Neural cell (in vitro differentiated cells): ENCODE measurements around the gene RPL27. TPM values are rescaled to one million over a fixed set of nuclear protein-coding genes. Genes with fewer than 3 reads are reported as not detected.
A peak's percentile ranks its signal among the peaks of the same experiment; 100 is the strongest.
"Not testable (repeated sequence)": the region's sequence is repeated elsewhere in the genome, so short reads cannot be mapped to it uniquely, and the experiment has no call there.

Experiments
- H2AFZ ChIP-seq: fragments of 200-600, 300-800 bp; sonication (generic), shearing (Covaris generic); 2 replicates; pipeline ENCODE4 v1.6.0; 2014; ENCODE audit warnings: low read depth, mild to moderate bottlenecking, antibody characterized with exemption, low read length, moderate library complexity
- H3F3A ChIP-seq: fragments of 200-600 bp; shearing (Covaris generic); 2 replicates; pipeline ENCODE4 v1.6.1; 2016; ENCODE audit warnings: mild to moderate bottlenecking, moderate library complexity, mixed read lengths, antibody characterized with exemption, low read length; ENCODE audit not compliant: insufficient read depth, poor library complexity, severe bottlenecking
- H3K27ac ChIP-seq: fragments of 200-600, 300-800 bp; sonication (generic), shearing (Covaris generic); 2 replicates; pipeline ENCODE4 v1.5.1; 2014; ENCODE audit warnings: mild to moderate bottlenecking, low read length, moderate library complexity
- H3K27me3 ChIP-seq: fragments of 300-800, 200-600 bp; sonication (generic), shearing (Covaris generic); 2 replicates; pipeline ENCODE4 v1.6.0; 2014; ENCODE audit warnings: mild to moderate bottlenecking, low read depth, low read length, moderate library complexity; ENCODE audit not compliant: insufficient read depth
- H3K36me3 ChIP-seq: fragments of 300-800, 200-600 bp; sonication (generic), shearing (Covaris generic); 2 replicates; pipeline ENCODE4 v1.5.1; 2014; ENCODE audit warnings: mild to moderate bottlenecking, antibody characterized with exemption, low read length, moderate library complexity; ENCODE audit not compliant: insufficient read depth
- H3K4me2 ChIP-seq: fragments of 300-800, 200-600 bp; sonication (generic), shearing (Covaris generic); 2 replicates; pipeline ENCODE4 v1.6.0; 2014; ENCODE audit warnings: mild to moderate bottlenecking, low read length
- H3K4me3 ChIP-seq: fragments of 300-800, 200-600 bp; sonication (generic), shearing (Covaris generic); 2 replicates; pipeline ENCODE4 v1.5.1; 2014; ENCODE audit warnings: mild to moderate bottlenecking, low read length, moderate library complexity
- H3K79me2 ChIP-seq: fragments of 200-600 bp; shearing (Covaris generic); replicated peaks from 2 replicates; pipeline ENCODE4 v1.6.0; 2014; ENCODE audit warnings: mild to moderate bottlenecking, low read length, moderate library complexity; ENCODE audit not compliant: insufficient read depth
- H3K9ac ChIP-seq: fragments of 300-800, 200-600 bp; sonication (generic), shearing (Covaris generic); 2 replicates; pipeline ENCODE4 v1.6.1; 2016; ENCODE audit warnings: mild to moderate bottlenecking, low read length, mixed read lengths
- H3K9me2 ChIP-seq: fragments of 200-600 bp; shearing (Covaris generic); 2 replicates; pipeline ENCODE4 v1.6.1; 2016; ENCODE audit warnings: mild to moderate bottlenecking, low read length, mixed read lengths; ENCODE audit not compliant: insufficient read depth
- H3K9me3 ChIP-seq: fragments of 200-600, 300-800 bp; sonication (generic), shearing (Covaris generic); 2 replicates; pipeline ENCODE4 v1.6.1; 2016; ENCODE audit warnings: mild to moderate bottlenecking, mixed run types, low read length, moderate library complexity, mixed read lengths
- H4K20me1 ChIP-seq: fragments of 200-600 bp; shearing (Covaris generic); 2 replicates; pipeline ENCODE4 v1.6.1; 2016; ENCODE audit warnings: mild to moderate bottlenecking, mixed run types; ENCODE audit not compliant: insufficient read depth
- CTCF ChIP-seq: fragments of 450-650 bp; IDR thresholded peaks from 2 replicates; pipeline ENCODE4 v1.5.1; 2014; ENCODE audit warnings: antibody characterized with exemption, mild to moderate bottlenecking, moderate library complexity; ENCODE audit not compliant: poor library complexity, severe bottlenecking
- EP300 ChIP-seq: fragments of 450-650 bp; conservative IDR thresholded peaks from 2 replicates; pipeline ENCODE4 v1.6.1; 2014; ENCODE audit warnings: antibody characterized with exemption, mild to moderate bottlenecking, moderate library complexity; ENCODE audit not compliant: poor library complexity, severe bottlenecking
- EZH2 ChIP-seq: fragments of 200-600, 300-800 bp; shearing (Covaris generic), sonication (generic); IDR thresholded peaks from 2 replicates; pipeline ENCODE4 v1.6.1; 2014; ENCODE audit warnings: antibody characterized with exemption, low read length, borderline replicate concordance, mild to moderate bottlenecking; ENCODE audit not compliant: insufficient read depth, poor library complexity, severe bottlenecking
- MXI1 ChIP-seq: fragments of 450-650 bp; conservative IDR thresholded peaks from 2 replicates; pipeline ENCODE4 v1.6.1; 2014; ENCODE audit warnings: antibody characterized with exemption, mild to moderate bottlenecking; ENCODE audit not compliant: poor library complexity, severe bottlenecking
- POLR2AphosphoS5 ChIP-seq: IDR thresholded peaks from 2 replicates; pipeline ENCODE4 v1.6.1; 2012
- RAD21 ChIP-seq: fragments of 450-650 bp; conservative IDR thresholded peaks from 2 replicates; pipeline ENCODE4 v1.6.1; 2014; ENCODE audit warnings: antibody characterized with exemption, mild to moderate bottlenecking, moderate library complexity
- REST ChIP-seq: IDR thresholded peaks from 2 replicates; pipeline ENCODE4 v1.6.1; 2012; ENCODE audit warnings: borderline replicate concordance
- SMC3 ChIP-seq: fragments of 450-650 bp; conservative IDR thresholded peaks from 2 replicates; pipeline ENCODE4 v1.6.1; 2014; ENCODE audit warnings: antibody characterized with exemption, mild to moderate bottlenecking, moderate library complexity; ENCODE audit not compliant: poor library complexity
- TAF1 ChIP-seq: IDR thresholded peaks from 2 replicates; pipeline ENCODE4 v1.6.1; 2012; ENCODE audit warnings: low read depth
- polyA plus RNA-seq: library from polyadenylated mRNA; depleted of rRNA; stranded (reverse); fragments of >200 nt; gene quantifications from 2 replicates; pipeline ENCODE4 v1.2.3, GENCODE V29; 2014

RPL27 gene
- polyA plus RNA-seq, 1 donor from 2014 or later = 1,167 TPM

GRCh38 chr17:42992872-42993271 lies 5.3 kb upstream of the RPL27 start:
- no peaks in the 10 kb centered on the region for H3K27me3 ChIP-seq
- no peak for TF ChIP-seq TAF1
- TF ChIP-seq SMC3 = no peak
- TF ChIP-seq EP300 = no peak
- no peak for TF ChIP-seq POLR2AphosphoS5
- no peak for TF ChIP-seq EZH2
- no peak for TF ChIP-seq REST
- no peaks in the 10 kb centered on the region for H3K9me2 ChIP-seq
- H4K20me1 ChIP-seq = no peaks in the 10 kb centered on the region
- H3K9ac ChIP-seq = no peak overlapping the region
- no peak overlapping the region for H3K27ac ChIP-seq
- no peaks in the 10 kb centered on the region for H3K79me2 ChIP-seq
- no peaks in the 10 kb centered on the region for H3K9me3 ChIP-seq
- no peak overlapping the region for H3K4me3 ChIP-seq
- peaks cover 12% of the 10 kb centered on the region for H3K36me3 ChIP-seq
- no peak overlapping the region for H2AFZ ChIP-seq
- no peak overlapping the region for H3K4me2 ChIP-seq
- H3F3A ChIP-seq = no peaks in the 10 kb centered on the region

- not testable (repeated sequence) for H3K9ac ChIP-seq, H3K4me3 ChIP-seq, H2AFZ ChIP-seq, H3K36me3 ChIP-seq, H3K4me2 ChIP-seq, H3K27ac ChIP-seq, H3K79me2 ChIP-seq, H4K20me1 ChIP-seq, H3K27me3 ChIP-seq, H3F3A ChIP-seq, H3K9me3 ChIP-seq, H3K9me2 ChIP-seq
Observed at GRCh38 chr17:42993913-42994312, 4.3 kb upstream of the RPL27 start.

DNA sequence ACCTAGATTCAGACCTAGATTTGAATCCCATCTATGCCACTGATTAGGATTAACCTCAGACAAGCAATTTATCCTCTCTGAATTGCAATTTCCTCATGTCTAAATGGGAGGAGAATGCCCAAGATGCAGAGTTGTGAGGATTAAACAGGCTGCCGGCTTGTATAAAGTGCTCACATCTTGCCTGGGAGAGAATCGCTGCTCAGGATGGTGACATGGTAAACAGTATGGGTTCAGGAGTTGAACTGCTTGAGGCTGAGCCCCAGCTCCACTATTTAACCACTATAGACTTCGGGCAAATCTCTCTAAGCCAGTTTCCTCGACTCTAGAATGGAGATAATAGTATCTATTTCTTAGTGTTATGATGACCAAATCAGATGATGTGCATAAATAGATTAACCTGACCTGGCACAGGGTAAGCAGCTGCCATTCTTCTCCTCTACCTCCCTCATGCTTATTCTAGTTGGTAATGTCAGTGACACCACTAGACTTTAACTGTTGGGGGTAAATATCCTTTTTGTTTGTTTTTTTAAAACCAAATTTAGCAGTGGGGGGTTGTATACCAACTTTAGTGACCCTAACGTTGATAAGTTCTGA lies 732 bp upstream of the RPL27 start:
- no peaks in the 10 kb centered on the region for H3F3A ChIP-seq
- no peaks in the 10 kb centered on the region for H3K9me3 ChIP-seq
- no peaks in the 10 kb centered on the region for H3K9me2 ChIP-seq
- H3K27ac ChIP-seq = peak overlapping the region; percentile 63
- no peak overlapping the region for H2AFZ ChIP-seq
- peak overlapping the region; percentile 34 for H3K9ac ChIP-seq
- peaks cover 15% of the 10 kb centered on the region for H3K79me2 ChIP-seq
- H3K4me2 ChIP-seq = peak overlapping the region; percentile 53
- TF ChIP-seq POLR2AphosphoS5 (no peak), EZH2 (no peak), RAD21 (no peak), CTCF (no peak), SMC3 (no peak), EP300 (no peak), REST (no peak), TAF1 (no peak), MXI1 (no peak)
- no peaks in the 10 kb centered on the region for H3K36me3 ChIP-seq
- peak overlapping the region; percentile 81 for H3K4me3 ChIP-seq
- H4K20me1 ChIP-seq = no peaks in the 10 kb centered on the region
- H3K27me3 ChIP-seq = no peaks in the 10 kb centered on the region
